ENCODE data around the gene LINC01488. TPM values are rescaled to one million over a fixed set of nuclear protein-coding genes. Genes with fewer than 3 reads are reported as not detected.

Gene LINC01488
- total and polyA plus RNA-seq, 3 donors from 2014 or later = not detected

DNA sequence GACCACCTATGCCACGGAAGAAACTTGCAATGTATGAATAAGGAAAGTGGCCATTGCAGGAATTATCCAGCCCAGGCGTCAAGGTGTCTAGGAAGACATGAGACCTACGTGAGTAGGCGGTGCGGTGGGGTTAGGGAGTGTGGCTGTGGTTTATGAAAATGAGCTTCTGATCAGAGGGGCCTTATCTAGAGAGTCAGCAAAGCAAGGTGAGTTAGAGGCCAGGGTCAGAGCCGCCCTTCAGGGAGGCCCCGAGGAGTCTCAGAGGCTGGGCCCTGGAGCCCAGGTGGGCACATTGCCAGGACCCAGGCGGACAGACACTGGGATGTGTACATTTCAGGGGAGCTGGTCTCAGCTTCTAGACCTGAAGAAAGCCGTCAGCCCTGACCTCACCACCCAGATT is 13.8 kb upstream of the LINC01488 start:
- H3K4me1 ChIP-seq = no peaks in the 10 kb centered on the region
- intact Hi-C loops (cut with DNase I; ENCODE audit: low total_unique reads) = no loop called here
- no peak overlapping the region for H3K4me3 ChIP-seq
- no peaks in the 10 kb centered on the region for H3K27me3 ChIP-seq
- no peaks in the 10 kb centered on the region for H3K9me3 ChIP-seq
- H3K27ac ChIP-seq = no peak overlapping the region
- TF ChIP-seq, protein P1, sequence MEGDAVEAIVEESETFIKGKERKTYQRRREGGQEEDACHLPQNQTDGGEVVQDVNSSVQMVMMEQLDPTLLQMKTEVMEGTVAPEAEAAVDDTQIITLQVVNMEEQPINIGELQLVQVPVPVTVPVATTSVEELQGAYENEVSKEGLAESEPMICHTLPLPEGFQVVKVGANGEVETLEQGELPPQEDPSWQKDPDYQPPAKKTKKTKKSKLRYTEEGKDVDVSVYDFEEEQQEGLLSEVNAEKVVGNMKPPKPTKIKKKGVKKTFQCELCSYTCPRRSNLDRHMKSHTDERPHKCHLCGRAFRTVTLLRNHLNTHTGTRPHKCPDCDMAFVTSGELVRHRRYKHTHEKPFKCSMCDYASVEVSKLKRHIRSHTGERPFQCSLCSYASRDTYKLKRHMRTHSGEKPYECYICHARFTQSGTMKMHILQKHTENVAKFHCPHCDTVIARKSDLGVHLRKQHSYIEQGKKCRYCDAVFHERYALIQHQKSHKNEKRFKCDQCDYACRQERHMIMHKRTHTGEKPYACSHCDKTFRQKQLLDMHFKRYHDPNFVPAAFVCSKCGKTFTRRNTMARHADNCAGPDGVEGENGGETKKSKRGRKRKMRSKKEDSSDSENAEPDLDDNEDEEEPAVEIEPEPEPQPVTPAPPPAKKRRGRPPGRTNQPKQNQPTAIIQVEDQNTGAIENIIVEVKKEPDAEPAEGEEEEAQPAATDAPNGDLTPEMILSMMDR (IDR thresholded peaks at IDR 0.05) = no peak
- no peak for TF ChIP-seq POLR2A (IDR thresholded peaks at IDR 0.05)
- 76 to 89% methylated on average over 8 to 9 of the region's 9 CpGs for WGBS, 2 donors
- no peaks in the 10 kb centered on the region for H3K36me3 ChIP-seq (ENCODE audit: low read depth, missing control alignments)
- no peak for DNase-seq

DNA sequence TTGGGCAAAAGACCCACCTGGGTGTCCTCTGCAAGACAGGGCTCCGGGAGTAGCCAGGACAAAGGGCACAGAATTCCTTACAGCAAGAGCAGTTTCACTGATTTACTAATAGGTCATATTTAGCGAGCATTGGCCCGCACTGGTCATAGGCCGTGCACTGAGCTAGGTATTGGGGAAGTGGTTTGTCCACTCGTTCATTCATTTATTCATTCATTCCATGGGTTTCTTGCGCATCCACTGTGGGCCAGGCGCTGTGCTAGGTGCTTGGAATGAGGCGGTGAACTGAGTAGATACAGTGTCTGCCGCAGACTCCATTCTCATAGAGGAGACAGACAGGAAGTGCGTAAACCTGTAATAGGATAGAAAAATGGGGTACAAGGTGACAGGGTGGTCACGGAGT is 13.2 kb upstream of the LINC01488 start:
- Histone ChIP-seq H3K9me3 (no peaks in the 10 kb centered on the region), H3K36me3 (ENCODE audit: low read depth, missing control alignments) (no peaks in the 10 kb centered on the region), H3K4me3 (no peak overlapping the region), H3K27ac (no peak overlapping the region), H3K4me1 (no peaks in the 10 kb centered on the region), H3K27me3 (no peaks in the 10 kb centered on the region)
- TF ChIP-seq, protein P1 (IDR thresholded peaks at IDR 0.05) = no peak
- no peak for TF ChIP-seq POLR2A (IDR thresholded peaks at IDR 0.05)
- 91 to 94% methylated on average over 11 of the region's 11 CpGs for WGBS, 2 donors
- intact Hi-C loops (cut with DNase I; ENCODE audit: low total_unique reads) = no loop called here
- DNase-seq = no peak

DNA sequence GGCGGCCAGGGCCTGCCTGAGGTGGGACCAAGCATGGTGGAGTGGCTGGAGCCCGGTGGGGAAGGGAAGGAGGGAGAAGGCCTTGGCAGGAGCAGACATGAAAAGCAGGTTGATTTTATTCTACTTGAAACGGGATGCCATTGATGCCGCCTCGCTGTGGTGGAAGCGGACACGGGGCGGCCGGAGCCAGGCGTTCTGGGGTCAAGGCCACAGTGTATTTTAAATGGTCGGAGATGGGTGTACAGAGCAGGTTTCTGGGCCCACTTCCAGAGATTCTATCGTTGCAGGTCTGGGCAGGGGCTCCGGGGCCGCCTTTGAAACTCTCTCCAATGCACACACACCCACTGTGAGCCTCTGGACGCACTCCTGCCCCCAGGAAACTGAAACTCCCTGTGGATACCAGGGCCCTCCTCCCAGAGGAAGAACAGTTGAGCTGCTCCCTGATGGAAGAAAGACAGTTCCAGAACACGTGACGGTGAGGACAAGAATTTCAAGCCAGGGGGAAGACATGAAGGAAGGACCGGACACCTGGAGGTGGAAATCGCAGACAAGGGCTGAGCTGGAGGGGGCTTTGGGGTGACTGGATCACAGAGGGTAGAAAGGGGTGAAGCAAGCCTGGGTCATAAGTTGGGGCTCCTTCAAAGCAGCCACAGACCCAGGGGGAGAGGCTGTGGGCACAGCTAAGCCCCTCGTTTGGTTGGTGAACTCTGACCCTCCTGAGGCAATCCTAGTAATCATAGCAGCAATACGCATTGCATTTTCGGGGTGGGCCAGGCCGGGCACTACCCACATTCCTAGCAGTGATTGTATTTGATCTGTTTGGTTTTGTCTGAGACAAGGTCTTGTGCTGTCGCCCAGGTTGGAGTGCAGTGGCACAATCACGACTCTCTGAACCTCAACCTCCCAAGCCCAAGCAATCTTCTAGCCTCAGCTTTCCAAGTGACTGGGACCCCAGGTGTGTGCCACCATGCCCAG is 12.3 kb upstream of the LINC01488 start:
- no peaks in the 10 kb centered on the region for H3K4me1 ChIP-seq
- no peak overlapping the region for H3K27ac ChIP-seq
- WGBS, 2 donors = 83 to 86% methylated on average over 21 to 25 of the region's 25 CpGs
- intact Hi-C loops (cut with DNase I; ENCODE audit: low total_unique reads) = no loop called here
- H3K4me3 ChIP-seq = no peak overlapping the region
- H3K36me3 ChIP-seq (ENCODE audit: low read depth, missing control alignments) = no peaks in the 10 kb centered on the region
- H3K9me3 ChIP-seq = no peaks in the 10 kb centered on the region
- no peaks in the 10 kb centered on the region for H3K27me3 ChIP-seq
- no peak for TF ChIP-seq POLR2A (IDR thresholded peaks at IDR 0.05)
- TF ChIP-seq, protein P1 (IDR thresholded peaks at IDR 0.05) = no peak
- DNase-seq = no peak

DNA sequence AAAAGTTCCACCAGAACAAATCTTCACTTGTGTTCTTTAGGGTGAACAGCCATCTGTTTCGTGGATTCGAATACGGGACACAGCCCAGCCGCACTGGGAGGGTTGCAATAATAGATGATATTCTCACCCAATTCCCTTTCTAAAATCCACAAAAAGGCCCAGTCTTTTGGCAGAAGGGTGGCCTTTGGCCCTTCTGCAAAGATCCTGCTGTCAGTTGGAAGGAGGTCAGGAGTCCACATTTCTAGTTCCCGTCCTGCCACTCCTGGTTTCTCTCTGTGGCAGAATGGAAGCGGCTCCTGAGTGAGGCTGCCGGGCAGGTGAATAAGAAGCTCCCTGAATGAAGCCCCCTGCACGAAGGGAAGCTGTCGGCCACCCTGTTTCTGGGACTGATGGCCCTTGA is 11.2 kb upstream of the LINC01488 start:
- no peaks in the 10 kb centered on the region for H3K27me3 ChIP-seq
- WGBS, 2 donors = 78 to 79% methylated on average over 6 to 9 of the region's 9 CpGs
- no peak for TF ChIP-seq POLR2A (IDR thresholded peaks at IDR 0.05)
- TF ChIP-seq, protein P1 (IDR thresholded peaks at IDR 0.05) = no peak
- H3K36me3 ChIP-seq (ENCODE audit: low read depth, missing control alignments) = no peaks in the 10 kb centered on the region
- no peaks in the 10 kb centered on the region for H3K4me1 ChIP-seq
- no peak for DNase-seq
- no peaks in the 10 kb centered on the region for H3K9me3 ChIP-seq
- no peak overlapping the region for H3K4me3 ChIP-seq
- intact Hi-C loops (cut with DNase I; ENCODE audit: low total_unique reads) = no loop called here
- H3K27ac ChIP-seq = no peak overlapping the region
